ENCODE measurements around the gene NRSN2. TPM values are rescaled to one million over a fixed set of nuclear protein-coding genes. Genes with fewer than 3 reads are reported as not detected.

The NRSN2 gene
- total RNA-seq, 2 donors from 2014 or later: 24.7 to 38.4 TPM

GRCh38 chr20:399182-399707 lies 52.3 kb downstream of the NRSN2 start:
- Histone ChIP-seq H3K9ac (ENCODE audit: extremely low read depth, low read length, poor library complexity, severe bottlenecking) (no peak overlapping the region), H3K36me3 (ENCODE audit: control insufficient read depth, insufficient read depth, low read length) (no peaks in the 10 kb centered on the region), H3K4me1 (ENCODE audit: control insufficient read depth, insufficient read depth, low read length) (no peaks in the 10 kb centered on the region), H3K27me3 (ENCODE audit: control insufficient read depth, insufficient read depth, low read length, poor library complexity, severe bottlenecking) (no peaks in the 10 kb centered on the region), H3K9me3 (ENCODE audit: control insufficient read depth, low read length) (peaks cover 10% of the 10 kb centered on the region), H3K4me3 (ENCODE audit: low read length) (no peak overlapping the region), H3K27ac (ENCODE audit: low read depth, low read length) (no peak overlapping the region)
- no peak for DNase-seq
- Mint-ChIP-seq H3K27ac (no peak overlapping the region), H3K36me3 (ENCODE audit: low read depth) (no peaks in the 10 kb centered on the region), H3K27me3 (ENCODE audit: insufficient read depth) (no peaks in the 10 kb centered on the region), H3K4me1 (no peaks in the 10 kb centered on the region), H3K4me3 (no peak overlapping the region), H3K9me3 (peaks cover 3% of the 10 kb centered on the region)
- 92 to 97% methylated on average over 6 to 9 of the region's 9 CpGs for WGBS, 2 experiments (ENCODE audit: insufficient coverage in 1 of 2, insufficient read length in 1 of 2)
- TF ChIP-seq CTCF (conservative IDR thresholded peaks at IDR 0.05): no peak

DNA sequence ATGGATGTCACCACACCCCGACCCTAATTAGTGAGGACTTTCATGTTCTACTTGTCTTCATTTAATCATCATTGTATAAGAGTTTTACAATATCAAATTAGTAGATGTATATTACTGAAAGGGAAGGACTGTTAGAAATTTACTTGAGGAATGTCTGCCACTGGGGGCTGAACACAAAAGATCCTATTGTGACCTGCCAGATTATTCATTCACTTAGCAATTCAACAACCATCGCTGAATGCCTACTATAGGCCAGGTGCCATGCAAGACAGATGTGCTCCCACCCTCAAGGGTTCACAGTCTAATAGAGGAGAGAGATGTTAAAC lies 53.2 kb downstream of the NRSN2 start:
- no peak for TF ChIP-seq CTCF (conservative IDR thresholded peaks at IDR 0.05)
- H3K4me3 Mint-ChIP-seq: no peak overlapping the region
- 80 to 91% methylated on average over 1 of the region's 2 CpGs for WGBS, 2 experiments (ENCODE audit: insufficient coverage in 1 of 2, insufficient read length in 1 of 2)
- Histone ChIP-seq H3K4me1 (ENCODE audit: control insufficient read depth, insufficient read depth, low read length) (no peaks in the 10 kb centered on the region), H3K27ac (ENCODE audit: low read depth, low read length) (no peak overlapping the region), H3K9me3 (ENCODE audit: control insufficient read depth, low read length) (peaks cover 10% of the 10 kb centered on the region), H3K27me3 (ENCODE audit: control insufficient read depth, insufficient read depth, low read length, poor library complexity, severe bottlenecking) (no peaks in the 10 kb centered on the region), H3K4me3 (ENCODE audit: low read length) (no peak overlapping the region), H3K36me3 (ENCODE audit: control insufficient read depth, insufficient read depth, low read length) (no peaks in the 10 kb centered on the region), H3K9ac (ENCODE audit: extremely low read depth, low read length, poor library complexity, severe bottlenecking) (no peak overlapping the region)
- H3K27me3 Mint-ChIP-seq (ENCODE audit: insufficient read depth): peaks cover 1% of the 10 kb centered on the region
- H3K4me1 Mint-ChIP-seq: no peaks in the 10 kb centered on the region
- H3K27ac Mint-ChIP-seq: no peak overlapping the region
- peaks cover 4% of the 10 kb centered on the region for H3K9me3 Mint-ChIP-seq
- DNase-seq: no peak
- no peaks in the 10 kb centered on the region for H3K36me3 Mint-ChIP-seq (ENCODE audit: low read depth)

DNA sequence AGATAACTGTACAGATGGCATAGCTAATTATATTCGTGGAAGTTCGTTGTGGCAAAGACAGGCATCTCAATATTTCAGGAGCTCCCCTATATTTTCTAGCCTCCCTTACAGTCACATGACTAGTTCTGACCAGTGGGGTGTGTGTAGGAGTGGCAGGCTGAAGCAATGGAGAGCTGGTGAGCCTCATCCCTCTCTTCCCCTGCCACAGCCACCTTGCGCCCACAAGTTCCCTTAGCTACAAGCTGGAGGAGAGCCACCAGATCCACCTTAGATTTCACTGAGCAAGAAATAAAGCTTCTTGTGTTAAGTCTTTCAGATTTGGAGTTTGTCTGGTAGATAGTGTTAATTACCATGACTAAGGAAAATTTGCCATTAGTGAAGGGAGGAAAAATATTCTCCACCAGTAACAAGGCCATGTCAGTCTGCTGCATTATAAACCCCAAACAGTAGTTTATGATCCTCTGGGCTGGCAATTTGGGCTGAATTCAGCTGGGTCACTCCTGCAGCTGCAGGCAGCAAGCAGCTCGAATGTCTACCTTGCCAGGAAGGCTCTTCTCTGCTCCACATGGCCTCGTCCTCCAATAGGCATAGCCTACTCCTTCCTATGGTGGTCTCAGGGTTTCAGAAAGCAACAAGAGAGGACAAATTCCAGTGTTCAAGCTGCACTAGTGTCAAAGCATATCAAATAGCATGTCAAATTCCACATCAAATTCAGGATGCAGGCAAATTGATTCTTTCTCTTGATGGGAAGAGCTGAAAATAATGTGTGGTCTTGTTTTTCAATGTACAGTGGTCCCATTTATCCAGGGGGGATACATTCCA lies 53.8 kb downstream of the NRSN2 start:
- H3K27me3 ChIP-seq (ENCODE audit: control insufficient read depth, insufficient read depth, low read length, poor library complexity, severe bottlenecking): no peaks in the 10 kb centered on the region
- 83 to 90% methylated on average over 1 to 4 of the region's 5 CpGs for WGBS, 2 experiments (ENCODE audit: insufficient coverage in 1 of 2, insufficient read length in 1 of 2)
- no peaks in the 10 kb centered on the region for H3K36me3 ChIP-seq (ENCODE audit: control insufficient read depth, insufficient read depth, low read length)
- Mint-ChIP-seq H3K9me3 (peaks cover 7% of the 10 kb centered on the region), H3K27me3 (ENCODE audit: insufficient read depth) (peaks cover 4% of the 10 kb centered on the region), H3K4me1 (no peaks in the 10 kb centered on the region), H3K27ac (no peak overlapping the region), H3K4me3 (no peak overlapping the region), H3K36me3 (ENCODE audit: low read depth) (no peaks in the 10 kb centered on the region)
- no peak for TF ChIP-seq CTCF (conservative IDR thresholded peaks at IDR 0.05)
- H3K4me1 ChIP-seq (ENCODE audit: control insufficient read depth, insufficient read depth, low read length): no peaks in the 10 kb centered on the region
- H3K27ac ChIP-seq (ENCODE audit: low read depth, low read length): no peak overlapping the region
- H3K9ac ChIP-seq (ENCODE audit: extremely low read depth, low read length, poor library complexity, severe bottlenecking): no peak overlapping the region
- H3K4me3 ChIP-seq (ENCODE audit: low read length): no peak overlapping the region
- DNase-seq: no peak
- peaks cover 10% of the 10 kb centered on the region for H3K9me3 ChIP-seq (ENCODE audit: control insufficient read depth, low read length)

Measured in endodermal cell (in vitro differentiated cells).